ENCODE data around the gene KMO.

The KMO gene

GRCh38 chr1:241536969-241537368 is 4.8 kb downstream of the KMO start:
- no peak for DNase-seq (ENCODE audit: low read depth)

GRCh38 chr1:241542199-241542907 is 10.2 kb downstream of the KMO start:
- no peak for DNase-seq (ENCODE audit: low read depth)

DNA sequence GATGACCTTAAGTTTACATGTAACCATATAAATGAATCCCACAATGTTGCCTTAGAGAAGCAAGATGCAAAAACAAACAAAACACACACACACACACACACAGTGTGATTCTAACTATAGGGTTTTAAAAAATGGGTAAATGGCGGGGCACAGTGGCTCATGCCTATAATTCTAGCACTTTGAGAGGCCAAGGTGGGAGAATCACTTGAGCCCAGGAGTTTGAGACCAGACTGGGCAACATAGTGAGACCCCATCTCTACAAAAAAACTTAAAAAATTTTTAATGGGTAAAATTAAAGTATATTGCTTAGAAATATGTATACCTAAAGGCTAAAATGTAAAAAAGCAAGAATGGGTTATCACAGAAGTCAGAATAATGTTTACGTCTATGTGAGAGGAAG is 15.8 kb downstream of the KMO start:
- no peak for DNase-seq (ENCODE audit: low read depth)

DNA sequence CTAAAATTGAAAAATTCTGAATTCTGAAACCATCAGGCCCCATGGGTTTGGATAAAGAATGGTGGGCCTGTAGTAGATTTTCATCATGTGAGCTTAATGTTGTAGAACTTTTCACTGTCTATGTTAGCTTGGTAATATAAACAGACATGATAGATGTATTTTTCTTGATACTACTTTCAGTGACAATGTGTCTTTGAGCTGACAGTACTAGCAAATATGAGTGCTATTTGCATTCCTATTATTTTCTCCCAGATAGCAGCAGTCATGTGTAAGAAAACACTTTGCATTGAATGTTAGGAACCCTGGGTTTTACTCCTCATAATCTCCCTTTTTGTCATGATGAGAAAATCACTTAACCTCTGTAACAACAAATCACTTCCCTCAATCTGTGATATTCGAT is 18.1 kb downstream of the KMO start:
- DNase-seq (ENCODE audit: low read depth) = no peak

DNA sequence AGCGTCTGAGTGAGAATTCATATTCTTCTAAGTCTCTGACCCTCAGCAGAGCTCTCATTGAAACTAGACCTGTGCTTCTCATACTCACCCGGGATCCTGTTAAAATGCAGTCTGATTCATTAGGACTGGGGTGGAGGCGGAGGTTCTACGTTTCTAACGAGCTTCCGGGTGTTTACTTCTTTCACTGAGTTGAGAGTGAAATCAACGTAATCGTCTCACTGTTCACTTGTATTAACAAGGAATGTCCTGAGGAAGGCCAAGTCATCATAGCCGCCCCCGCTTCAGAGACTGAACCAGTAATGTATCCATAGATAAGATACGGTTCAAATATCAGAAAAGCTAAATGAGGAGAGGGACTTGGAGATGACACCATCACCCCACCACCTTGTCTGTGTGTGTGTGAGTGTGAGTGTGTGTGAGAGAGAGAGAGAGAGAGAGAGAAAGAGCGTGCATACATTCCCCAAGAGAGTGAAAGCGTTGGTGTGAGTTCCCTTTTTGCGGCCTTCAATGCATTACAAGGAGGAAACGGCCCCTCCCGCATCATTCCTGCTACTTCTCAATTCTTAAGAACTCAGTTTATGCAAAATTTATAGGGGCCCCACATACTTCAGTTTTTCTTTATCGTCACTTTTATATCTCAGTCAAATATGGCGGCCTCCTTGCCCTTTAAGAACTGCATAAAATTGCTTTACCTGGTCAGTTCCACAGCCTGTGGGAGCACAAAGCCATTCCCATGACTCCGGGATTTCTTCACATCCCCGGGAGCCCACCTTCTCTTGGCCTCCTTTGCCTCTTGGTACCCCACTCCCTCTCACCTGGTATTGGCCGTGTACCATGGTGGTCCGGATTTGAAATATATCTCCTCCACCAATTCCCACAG is 19.8 kb downstream of the KMO start:
- DNase-seq (ENCODE audit: low read depth) = no peak

DNA sequence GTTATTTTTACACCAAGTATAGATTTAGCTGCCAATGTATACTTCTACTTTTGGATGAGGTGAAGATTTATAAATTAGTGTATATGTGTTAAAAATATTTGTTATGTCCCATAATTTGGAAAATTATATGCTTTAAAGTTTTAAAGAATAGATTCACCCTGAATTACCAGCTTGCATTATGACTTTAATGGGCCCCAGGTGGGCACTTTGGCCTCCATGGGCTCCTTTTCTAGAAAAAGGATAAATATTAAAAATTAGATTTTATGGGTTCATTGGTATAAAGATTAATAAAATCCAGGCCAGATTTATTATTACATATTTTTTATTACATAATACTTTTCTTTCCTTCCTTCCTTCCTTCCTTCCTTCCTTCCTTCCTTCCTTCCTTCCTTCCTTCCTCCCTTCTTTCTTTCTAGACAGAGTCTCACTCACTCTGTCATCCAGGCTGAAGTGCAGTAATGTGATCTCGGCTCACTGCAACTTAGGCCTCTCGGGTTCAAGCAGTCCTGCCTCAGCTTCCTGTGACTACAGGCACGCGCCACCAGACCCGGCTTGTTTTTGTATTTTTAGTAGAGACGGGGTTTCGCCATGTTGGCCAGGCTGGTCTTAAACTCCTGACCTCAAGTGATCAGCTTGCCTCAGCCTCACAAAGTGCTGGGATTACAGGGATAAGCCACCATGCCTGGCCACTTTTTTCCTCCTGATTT is 21.9 kb downstream of the KMO start:
- DNase-seq (ENCODE audit: low read depth) = no peak

DNA sequence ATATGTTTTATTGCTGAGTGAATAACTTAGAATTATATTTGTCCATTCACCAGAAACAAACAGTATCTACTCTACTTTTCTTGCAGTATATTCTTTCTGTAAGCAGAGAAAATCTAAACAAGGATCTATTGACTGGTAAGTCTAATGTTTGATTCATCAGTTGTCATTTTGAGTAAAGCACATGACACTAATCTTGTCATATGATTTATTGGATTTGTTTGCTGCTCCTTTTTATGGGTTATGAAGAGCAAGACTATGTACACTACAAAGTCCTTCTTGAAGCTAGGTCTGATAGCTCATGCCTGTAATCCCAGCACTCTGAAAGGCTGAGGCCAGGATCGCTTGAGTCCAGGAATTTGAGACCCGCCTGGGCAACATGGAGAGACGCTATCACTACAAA is 23.3 kb downstream of the KMO start:
- no peak for DNase-seq (ENCODE audit: low read depth)

- no peak for DNase-seq (ENCODE audit: low read depth)
Measured at GRCh38 chr1:241557031-241557430, 24.9 kb downstream of the KMO start.

GRCh38 chr1:241557551-241558193 is 25.5 kb downstream of the KMO start:
- DNase-seq (ENCODE audit: low read depth) = no peak

GRCh38 chr1:241560146-241560848 is 28.1 kb downstream of the KMO start:
- DNase-seq (ENCODE audit: low read depth) = no peak

GRCh38 chr1:241560849-241561187 is 28.6 kb downstream of the KMO start:
- no peak for DNase-seq (ENCODE audit: low read depth)

DNA sequence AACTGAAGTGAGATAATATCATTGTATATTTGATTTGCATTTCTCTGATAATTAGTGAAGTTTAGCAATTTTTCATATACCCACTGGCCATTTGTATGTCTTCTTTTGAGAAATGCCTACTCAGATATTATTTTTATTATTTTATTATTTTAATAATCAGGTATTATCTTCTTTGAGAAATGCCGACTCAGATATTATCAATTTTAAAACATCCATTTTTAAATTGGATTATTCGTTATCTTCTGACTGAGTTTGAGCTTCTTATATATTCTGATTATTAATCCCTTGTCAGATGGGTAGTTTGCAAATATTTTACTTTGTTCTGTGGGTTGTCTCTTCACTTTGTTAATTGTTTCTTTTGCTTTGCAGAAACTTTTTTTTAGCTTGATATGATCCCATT is 37.7 kb downstream of the KMO start:
- no peak for DNase-seq (ENCODE audit: low read depth)

DNA sequence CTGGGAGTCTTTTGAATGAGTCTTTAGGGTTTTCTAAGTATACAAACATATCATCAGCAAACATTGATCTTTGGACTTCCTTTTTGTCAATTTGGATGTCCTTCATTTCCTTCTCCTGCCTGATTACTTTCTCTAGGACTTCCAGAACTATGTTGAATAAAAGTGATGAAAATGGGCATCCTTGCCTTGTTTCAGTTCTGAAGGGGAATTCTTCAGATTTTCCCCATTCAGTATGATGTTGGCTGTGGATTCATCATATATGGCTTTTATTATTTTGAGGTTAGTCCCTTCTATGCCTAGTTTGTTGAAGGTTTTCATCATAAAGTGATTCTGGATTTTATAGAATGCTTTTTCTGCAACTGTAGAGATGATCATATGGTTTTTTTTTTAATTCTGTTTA is 42.0 kb downstream of the KMO start:
- DNase-seq (ENCODE audit: low read depth) = no peak

GRCh38 chr1:241579434-241579833 is 47.3 kb downstream of the KMO start:
- no peak for DNase-seq (ENCODE audit: low read depth)

- DNase-seq (ENCODE audit: low read depth) = no peak
Measured at GRCh38 chr1:241582921-241583321, 50.7 kb downstream of the KMO start.

DNA sequence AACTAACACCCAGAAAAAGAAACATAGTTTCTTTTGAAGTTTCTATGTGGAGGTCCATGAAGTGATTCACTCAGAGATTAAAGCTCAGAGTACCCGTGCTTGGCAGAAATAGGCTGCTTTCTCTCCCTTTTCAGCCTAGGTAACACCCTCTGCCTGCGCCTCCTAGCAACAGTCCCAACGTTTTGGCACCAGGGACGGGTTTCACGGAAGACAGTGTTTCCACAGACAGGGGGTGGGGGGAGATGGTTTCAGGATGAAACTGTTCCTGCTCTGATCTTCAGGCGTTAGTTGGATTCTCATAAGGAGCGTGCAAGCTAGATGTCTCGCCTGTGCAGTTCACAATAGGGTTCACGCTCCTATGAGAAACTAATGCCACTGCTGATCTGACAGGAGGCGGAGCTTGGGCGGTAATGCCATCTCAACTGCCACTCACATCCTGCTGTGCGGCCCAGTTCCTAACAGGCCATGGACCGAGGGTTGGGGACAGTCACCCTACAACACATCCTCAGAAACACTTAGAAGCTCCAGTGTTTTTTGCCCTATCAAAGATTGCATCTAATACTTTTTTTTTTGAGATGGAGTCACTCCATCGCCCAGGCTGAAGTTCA is 54.8 kb downstream of the KMO start:
- no peak for DNase-seq (ENCODE audit: low read depth)

GRCh38 chr1:241589521-241589920 is 57.3 kb downstream of the KMO start:
- no peak for DNase-seq (ENCODE audit: low read depth)

DNA sequence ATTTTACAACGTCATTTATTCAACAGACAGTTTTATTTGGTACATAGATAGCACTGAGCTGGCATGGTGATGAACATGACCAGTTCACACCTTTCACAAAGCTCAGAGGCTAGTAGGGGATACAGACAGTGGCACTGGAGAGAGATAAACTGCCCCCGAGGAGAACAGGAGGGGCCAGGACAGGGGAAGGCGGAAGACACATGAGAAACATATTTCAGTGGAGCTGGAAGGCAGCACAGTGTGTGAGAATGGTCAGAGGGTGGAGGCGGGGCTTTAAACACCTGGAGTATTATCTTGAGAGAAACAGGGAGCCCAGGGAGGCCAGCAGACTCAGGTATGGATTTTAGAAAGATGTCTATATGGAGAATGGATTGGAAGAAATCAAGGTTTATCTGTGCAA is 58.5 kb downstream of the KMO start:
- no peak for DNase-seq (ENCODE audit: low read depth)

DNA sequence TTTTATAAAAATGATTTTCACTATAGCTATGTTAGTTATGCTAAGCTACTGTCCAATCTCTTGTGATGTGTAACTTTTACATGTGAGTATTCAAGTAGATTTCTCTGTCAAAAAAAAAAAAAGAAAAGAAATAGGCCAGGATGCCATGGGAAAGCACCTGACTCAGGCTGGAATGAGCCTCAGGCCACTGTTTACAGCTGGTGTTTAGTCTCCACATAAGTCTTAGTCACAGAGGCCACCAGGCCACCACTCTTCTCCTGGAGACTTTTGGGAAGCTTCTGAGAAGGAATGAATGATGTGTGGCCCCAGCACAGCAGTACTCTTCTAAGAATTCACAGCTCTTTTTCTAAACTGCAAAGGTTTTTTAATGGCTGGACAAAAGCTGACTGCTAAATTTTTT is 59.1 kb downstream of the KMO start:
- no peak for DNase-seq (ENCODE audit: low read depth)

- no peak for DNase-seq (ENCODE audit: low read depth)
Measured at GRCh38 chr1:241591736-241592135, 59.6 kb downstream of the KMO start.

- DNase-seq (ENCODE audit: low read depth) = no peak
Measured at GRCh38 chr1:241592273-241592958, 60.2 kb downstream of the KMO start.

Measured in activated gamma-delta T cell treated with anti-CD3 and anti-CD28 coated beads, Interleukin-2, amount 50 U/mL, for 16 hours (primary cell).